Pulmonary artery endothelial cell (primary cell): ENCODE measurements around the gene HS2ST1. TPM values are rescaled to one million over a fixed set of nuclear protein-coding genes. Genes with fewer than 3 reads are reported as not detected.
"Not testable (repeated sequence)": the region's sequence is repeated elsewhere in the genome, so short reads cannot be mapped to it uniquely, and the experiment has no call there.

ENCODE experiments used
- DNase-seq: peaks from one replicate; pipeline ENCODE4 v3.0.0-alpha.2; 2011; ENCODE audit warnings: low read depth, low spot score
- total RNA-seq: library from RNA; depleted of rRNA; stranded (reverse); fragments of >200 nt; gene quantifications from 2 replicates; pipeline ENCODE4 v1.2.3, GENCODE V29; 2014

The HS2ST1 gene
- total RNA-seq, 1 donor from 2014 or later = 24.6 TPM

DNA sequence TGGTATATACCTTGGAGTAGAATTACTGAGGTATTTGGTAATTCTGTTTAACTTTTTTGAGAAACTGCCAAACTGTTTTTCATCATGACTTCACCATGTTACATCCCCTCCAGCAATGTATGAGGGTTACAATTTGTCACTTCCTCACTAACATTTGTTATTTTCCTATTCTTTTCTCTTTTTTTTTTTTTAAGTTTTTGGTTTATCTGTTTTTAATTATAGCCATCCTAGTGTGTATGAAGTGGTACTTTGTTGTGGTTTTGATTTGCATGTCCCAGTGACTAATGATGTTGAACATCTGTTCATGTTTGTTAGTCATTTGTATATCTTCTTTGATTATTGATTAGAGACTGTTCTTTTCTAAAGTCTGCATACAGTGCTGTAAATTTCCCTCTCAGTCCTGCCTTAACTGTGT lies 147.3 kb downstream of the HS2ST1 start:
- no peak for DNase-seq

DNA sequence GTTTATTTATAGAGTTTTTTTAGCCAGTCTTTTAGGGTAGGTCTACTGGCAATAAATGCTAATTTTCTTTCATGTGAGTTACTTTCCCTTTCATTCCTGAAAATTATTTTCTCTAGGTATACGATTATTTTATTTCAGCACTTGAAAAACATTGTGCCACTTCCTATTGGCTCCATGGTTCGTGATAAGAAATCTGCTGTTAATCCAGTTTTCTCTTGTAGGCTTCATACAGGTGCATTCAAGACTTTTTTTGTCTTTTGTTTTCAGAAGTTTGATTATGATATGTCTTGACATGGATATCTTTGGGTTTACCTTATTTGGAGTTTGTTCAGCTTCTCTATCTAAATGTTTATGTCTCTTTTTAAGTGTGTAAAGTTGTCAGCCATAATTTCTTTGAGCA lies 148.3 kb downstream of the HS2ST1 start:
- no peak for DNase-seq

DNA sequence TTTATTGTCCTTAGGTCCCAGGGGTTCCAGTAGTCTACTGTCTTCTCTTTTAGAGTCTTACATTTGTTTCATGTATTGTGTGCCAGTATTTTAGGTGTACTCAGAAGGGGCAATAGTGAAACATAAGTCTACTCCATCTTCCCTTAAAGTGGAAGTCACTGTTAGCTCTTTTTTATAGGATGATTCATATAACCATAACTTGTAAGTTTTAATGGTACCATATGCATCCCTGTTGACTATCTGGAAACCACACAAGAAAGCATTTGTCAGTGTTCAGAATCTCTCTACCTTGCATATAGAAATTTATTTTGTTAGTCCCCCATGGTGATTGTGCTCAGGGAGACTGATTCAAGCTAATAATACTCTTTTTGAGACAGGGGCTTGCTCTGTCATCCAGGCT lies 149.9 kb downstream of the HS2ST1 start:
- DNase-seq = no peak

DNA sequence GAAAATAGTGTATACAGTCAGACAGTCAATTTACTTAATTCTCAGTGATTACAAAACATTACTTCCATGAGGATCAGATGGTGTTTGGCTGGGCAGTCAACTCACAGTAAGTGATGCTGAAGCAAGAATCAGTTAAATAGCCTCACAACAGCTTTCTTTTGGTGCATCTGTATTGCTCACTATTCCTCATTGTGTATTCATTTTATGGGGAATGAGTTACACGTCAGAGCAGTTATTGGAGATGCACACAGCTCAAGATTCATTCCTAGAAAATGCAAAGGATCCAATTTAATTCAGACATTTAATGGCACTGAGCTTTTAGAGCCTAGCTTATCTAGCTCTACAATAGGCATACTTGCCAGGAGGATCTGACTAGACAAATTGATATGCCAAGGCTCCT lies 150.6 kb downstream of the HS2ST1 start:
- DNase-seq = no peak

DNA sequence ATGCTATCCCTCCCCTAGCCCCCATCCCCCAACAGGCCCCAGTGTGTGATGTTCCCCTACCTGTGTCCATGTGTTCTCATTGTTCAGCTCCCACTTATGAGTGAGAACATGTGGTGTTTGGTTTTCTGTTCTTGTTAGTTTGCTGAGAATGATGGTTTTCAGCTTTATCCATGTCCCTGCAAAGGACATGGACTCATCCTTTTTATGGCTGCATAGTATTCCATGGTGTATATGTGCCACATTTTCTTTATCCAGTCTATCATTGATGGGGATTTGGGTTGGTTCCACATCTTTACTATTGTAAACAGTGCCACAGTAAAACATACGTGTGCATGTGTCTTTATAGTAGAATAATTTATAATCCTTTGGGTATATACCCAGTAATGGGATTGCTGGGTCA lies 152.3 kb downstream of the HS2ST1 start:
- DNase-seq = not testable (repeated sequence)

DNA sequence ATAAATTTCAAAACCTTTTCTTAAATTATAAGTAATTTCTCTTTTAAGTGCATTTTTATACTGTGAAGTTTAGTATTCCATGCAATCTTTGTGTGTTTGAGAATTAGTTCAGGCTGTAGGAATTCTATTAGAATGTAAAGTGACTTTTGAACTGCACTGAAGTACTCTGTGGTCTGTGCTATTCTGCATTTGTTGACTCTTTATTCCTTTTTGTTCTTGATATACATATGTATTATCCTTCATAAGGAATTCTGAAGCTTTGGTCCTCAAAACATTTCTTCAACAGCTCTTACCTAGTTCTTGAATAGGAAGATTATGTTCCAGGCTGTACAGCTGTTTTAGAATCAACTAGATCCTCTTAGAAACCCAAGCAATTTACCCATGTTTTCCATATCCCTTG lies 158.0 kb downstream of the HS2ST1 start:
- DNase-seq = no peak

DNA sequence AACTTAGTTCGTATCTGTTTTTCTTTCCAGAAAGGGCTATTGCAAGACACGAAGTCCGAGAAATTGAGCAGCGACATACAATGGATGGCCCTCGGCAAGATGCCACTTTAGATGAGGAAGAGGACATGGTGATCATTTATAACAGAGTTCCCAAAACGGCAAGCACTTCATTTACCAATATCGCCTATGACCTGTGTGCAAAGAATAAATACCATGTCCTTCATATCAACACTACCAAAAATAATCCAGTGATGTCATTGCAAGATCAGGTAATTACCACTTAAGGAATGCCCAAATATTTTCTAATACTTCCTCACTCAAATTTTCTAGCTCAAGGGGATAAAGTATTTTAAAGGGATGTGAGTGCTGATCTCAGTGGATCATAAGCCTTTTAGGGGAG lies 158.5 kb downstream of the HS2ST1 start:
- DNase-seq = no peak

DNA sequence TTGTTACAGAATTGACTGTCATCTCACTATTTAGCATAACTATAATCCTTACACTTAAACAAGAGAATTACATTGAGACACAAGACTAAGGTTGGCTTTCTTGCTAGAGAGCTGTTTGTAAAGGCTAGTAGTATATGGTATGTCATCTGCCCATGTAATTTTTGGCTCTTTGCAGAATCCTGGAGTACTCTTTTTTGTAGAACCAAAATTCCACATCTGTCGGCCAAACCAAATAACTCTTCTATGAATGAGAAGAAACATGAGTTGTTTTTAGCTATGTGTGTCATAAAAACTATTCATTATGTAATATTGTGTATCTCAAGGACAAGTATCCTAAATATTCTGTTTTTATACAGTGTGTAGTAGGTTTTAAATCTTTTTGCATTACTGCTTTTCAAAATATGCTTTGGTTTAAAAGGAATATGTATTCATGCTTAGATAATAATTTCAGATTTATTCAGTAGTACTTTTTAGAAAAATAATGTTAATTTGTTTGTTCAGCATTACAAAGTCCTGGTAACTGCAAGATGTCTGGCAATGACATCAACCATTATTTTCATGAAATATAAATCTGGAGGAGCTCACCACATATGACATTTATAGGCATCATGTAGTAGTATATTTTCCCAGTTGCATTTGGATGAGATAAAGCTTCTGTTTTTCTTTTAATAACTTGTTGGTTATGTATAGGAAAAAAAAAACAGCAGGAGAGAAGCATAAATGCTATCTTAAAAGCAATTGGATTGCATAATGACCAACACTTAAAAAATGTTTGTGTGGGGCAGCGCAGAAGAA lies 159.8 kb downstream of the HS2ST1 start:
- no peak for DNase-seq

DNA sequence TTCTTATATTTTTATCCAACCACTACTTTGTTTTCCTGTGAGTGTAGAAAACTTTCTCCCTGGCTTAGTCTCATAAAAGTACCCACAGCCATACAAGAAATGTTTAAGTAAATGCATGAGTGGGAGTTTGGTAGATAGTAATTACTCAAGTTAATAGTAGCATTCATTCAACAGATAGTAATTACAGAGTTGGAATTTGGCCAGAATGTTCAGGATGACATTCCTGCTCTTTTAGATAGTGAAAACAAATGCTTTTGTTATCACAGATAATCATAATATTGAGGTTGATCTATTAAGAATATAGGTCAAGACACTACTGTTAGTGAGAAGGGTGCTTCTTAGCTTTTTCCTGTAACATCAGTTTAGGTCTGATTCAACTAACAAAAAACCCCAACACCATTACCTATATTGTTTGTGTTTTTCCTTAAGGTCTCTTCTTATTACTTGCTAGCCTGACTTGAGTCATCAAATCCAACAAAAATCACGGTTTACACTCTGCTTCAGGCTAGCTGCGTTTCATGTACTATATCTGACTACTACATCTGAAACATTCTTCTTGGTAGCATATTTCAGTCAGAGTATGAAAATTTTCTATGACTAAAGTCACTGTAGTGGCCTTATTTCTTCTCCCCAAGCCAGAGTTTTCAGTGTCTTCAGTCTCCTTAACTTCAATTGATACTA lies 163.7 kb downstream of the HS2ST1 start:
- DNase-seq = no peak

DNA sequence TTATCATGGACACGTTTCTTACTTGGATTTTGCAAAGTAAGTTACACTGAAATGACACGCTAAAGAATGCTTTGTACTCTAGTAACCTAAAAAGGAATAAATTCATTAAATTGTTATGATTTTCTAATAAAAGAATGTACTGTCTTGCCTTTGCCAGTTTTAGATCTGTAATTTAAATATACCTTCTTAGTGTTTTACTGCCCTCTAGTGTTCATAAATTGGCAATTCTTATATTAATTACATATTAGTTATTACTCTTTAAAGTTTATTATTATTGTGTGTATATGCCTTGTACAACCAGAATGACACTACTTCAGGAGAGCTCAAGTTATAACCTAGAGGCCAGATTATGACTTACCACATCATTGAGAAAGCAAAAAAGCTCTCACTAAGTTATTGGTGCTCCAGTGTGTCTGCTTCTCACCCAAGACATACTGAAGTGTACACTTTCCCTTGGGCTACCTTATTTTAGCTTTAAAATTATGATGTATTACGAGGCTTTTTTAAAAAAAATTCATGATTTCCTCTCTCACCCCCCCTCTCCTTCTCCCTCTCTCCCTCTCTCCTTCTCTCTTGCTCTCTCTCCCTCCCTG lies 169.9 kb downstream of the HS2ST1 start:
- no peak for DNase-seq

DNA sequence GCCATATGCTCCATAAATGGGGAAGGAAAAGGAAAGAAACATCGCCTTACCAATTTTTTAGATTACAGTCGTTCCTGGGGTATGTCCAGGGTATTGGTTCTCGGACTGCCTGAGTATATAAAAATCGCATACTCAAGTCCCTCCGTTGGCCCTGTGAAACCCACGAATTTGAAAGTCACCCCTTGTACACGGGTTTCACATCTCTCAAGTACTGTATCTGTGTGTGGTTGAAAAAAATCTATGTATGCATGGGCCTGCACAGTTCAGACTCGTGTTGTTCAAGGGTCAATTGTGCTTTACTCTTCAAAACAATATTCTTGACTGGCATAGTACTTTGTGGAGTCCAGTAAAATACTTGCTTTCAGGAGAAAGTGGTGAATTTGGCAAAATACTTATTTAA lies 171.7 kb downstream of the HS2ST1 start:
- DNase-seq = no peak

DNA sequence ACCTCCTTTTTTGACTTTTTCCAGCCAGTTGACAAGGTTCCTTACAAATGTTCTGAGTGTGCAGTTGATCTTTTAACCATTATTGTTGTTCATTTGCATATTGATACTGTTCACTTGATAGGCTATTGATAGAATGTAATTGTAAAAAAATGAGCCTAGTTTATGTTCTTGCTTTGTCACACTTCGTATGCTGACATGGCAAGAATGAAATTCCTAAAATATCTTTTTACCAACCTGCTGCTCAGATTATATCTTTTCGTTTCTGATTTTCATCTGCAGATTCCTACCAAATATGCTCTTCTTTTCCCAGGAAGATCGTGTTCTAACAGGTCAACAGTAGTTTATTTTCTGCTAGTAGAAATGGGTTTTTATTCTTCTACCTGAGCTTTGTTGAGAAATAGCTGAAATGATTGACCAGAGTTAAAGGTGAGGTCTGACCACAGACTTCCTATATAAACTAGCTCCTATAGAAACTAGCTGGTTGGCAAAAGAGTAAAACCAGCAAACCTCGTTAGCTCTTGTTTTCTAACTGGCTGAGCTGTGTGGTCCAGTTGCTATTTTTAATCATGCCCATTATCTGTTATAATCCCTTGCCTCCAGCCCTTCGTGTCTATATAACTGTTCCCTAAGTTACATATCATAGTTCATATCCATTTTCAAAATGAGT lies 174.8 kb downstream of the HS2ST1 start:
- no peak for DNase-seq

DNA sequence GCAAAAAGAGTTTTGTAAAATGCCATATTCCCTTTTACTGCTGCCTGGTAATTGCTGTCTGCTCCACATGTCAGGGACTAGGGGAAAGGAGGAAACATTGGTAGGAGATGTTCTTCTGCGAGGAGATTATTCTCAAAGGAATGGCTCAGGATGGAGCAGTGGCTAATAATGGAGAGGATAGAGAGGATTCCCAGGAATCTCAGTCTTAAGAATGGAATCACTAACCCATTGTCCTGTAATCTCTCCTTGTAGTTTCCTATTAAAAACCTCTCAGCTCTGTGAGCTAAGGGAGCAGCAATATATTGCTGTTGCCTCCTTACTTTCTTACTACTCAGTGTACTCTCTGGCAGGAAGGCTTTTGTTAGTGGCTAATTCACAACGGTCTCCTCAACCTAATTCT lies 175.4 kb downstream of the HS2ST1 start:
- DNase-seq = no peak

DNA sequence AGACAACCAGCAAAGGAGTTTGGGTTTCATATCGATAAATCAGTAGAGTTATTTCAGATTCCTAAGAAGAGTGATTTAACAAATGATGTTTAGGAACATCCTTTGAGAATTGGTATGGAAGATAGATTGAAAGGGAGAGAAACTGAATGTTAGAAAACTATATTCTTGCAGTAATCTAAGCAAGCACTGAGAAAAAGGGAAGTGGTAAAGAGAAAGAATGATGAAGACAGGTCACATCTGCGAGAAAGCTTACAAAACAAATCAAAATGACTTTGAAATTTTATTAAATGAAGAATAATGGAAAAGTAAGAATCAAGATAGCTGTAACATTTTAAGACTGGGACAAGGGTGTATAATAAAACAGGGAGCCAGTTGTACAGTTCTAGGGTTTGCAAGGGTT lies 177.0 kb downstream of the HS2ST1 start:
- DNase-seq = no peak

DNA sequence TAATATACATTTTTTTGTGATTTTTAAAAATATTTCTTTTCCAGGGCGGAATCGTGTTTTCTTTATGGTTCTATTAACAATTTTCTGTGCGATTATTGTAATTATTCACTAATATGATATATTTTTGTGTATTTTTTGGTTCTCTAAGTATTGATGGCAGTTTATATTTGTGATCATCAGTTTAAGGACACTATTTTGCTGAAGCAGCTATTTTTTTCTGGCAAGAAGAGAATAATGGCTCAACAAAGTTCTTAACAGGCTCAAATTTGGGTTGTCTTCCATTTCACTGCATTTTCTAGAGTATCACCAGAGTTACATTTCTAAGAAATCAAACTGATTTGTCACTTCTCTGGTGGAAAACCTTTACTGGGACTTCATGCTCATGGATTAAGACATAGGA lies 178.4 kb downstream of the HS2ST1 start:
- DNase-seq = no peak

DNA sequence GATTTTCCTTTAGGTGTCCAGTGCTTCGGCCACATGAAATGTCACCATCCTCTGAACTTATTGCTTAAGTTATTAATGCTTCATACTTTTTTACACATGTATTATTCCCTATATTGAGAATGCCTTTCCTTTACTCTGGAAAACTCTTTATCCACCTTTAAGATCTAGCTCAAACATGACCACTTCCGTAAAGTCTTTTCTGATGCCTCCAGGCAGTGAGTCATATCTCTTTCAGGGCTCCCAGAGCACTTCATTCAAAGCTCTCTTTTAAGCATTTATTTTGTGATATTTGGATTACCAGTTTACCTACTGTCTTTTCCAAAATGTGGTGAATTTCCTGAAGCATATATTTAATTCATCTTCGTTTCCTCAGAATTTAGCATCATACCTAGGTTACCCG lies 178.9 kb downstream of the HS2ST1 start:
- DNase-seq = no peak

DNA sequence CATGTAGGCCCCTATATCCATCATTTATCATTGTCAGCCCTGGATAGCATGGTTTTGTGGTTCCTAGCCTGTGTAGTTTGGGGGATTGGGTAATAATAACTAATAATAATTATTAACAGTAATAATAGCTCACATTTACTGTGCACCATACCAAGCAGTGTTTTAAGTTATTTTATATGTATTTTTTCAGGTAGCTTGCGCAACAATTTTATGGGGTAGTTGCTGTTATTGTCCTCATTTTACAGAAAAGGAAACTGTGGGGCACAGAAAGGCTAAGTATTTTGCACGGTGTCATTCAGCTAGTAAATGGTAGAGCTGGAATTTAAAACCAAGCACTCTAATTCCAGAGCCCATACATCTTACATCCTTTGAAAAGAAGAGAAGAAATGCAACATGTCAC lies 179.8 kb downstream of the HS2ST1 start:
- DNase-seq = no peak

DNA sequence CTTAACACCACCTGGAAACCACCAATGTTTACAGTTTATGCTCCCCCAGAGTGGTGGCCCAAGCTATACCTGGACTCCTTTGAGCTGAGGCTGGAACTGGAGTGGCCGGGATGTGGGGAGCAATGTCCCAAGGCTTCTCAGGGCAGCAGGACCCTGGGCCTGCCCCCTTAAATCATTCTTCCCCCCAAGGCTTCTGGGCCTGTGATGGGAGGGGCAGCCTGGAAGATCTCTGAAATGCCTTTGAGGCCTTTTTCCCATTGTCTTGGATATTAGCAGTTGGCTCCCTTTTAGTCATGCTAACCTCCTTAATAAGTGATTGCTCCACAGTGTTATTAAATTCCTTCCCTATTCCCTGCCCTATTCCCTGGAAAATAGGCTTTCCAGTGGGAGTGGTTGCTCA lies 185.8 kb downstream of the HS2ST1 start:
- DNase-seq = no peak

DNA sequence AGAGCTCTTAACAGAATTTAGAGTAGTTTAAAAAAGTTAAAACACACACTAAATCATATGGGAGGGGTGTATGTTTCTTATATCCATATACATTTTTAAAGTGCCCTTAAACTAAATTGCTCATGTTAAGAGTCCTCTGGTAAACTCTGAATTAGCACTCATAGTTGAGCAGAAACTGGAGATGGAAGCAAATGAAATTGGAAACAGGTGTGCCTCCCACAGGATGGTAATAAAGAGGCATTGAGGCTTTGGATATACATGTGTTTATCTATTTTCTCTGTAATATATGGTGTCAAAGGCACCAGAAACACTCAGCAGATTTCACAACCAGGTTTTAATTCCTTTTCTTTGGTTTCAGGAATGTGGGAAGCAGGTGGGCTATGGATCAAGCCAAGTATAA lies 188.6 kb downstream of the HS2ST1 start:
- no peak for DNase-seq

DNA sequence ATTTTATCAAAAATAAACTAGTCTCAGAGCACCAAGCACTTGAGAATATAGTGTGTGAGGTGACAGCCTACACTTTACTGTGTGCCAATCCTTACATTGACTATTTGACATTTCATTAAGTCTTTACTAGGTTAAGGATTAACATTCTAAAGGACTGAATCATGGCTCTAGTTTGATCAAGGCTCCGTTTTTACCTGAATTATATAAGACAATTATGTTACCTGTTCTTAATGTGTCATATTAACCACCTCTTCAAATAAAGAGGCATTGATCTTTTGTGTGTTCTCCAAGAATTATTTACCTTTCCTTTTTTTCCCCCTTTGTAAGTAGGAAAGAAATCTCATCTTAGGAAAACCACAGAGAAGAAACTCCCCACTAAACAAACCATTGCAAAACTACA lies 189.7 kb downstream of the HS2ST1 start:
- no peak for DNase-seq

DNA sequence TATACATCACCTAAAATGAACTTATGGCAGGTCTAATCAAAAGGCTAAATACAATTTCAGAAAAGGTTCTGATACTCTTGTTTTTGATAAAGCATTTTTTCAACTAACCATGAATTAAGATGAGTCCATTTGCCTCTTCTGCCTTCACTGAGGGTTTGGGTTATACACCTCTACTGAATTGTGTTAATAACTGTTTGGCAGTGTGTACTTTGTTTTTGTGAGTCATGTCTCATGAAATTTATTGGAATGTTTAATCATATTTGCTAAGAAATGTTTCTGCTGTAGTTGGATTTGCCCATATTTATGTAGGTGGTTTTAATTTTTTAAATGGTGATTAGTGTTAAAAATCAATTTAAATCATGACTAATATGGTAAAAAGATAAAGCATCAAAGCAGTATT lies 190.5 kb downstream of the HS2ST1 start:
- no peak for DNase-seq

DNA sequence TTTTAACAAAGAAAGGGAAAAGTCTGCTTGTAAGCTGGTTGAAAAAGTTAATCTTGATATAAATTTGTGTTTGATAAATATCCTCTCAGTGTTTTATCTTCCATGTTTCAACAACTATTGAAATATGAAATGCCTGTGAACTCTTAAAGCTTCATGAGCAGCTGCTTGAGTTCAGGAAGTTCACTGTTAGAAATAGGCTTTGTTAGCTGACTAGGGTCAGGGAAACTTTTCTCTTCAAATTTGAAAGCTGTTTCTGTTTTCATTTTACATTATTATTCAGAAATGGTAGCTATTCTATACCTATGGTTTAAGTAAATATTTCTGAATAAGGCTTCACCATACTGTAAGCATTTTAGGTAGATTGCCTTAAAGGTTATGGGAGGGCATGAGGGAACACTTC lies 191.7 kb downstream of the HS2ST1 start:
- DNase-seq = no peak
